GM18951 (cell line): ENCODE data around the gene CHAF1A.

Source experiments
- POLR2A ChIP-seq: IDR thresholded peaks from 4 replicates; pipeline ENCODE4 v1.6.1; 2011; ENCODE audit warnings: mild to moderate bottlenecking; ENCODE audit not compliant: insufficient read length, insufficient read depth; ENCODE audit errors: extremely low read depth
- in situ Hi-C: fragments of 300-500 bp; cut with MboI; formaldehyde crosslinking; loops from one replicate; pipeline ENCODE4 v1.12.0; 2022; ENCODE audit warnings: low sequenced_read_pairs, mixed read lengths, inconsistent platforms; ENCODE audit not compliant: unreplicated experiment

CHAF1A gene

GRCh38 chr19:4432918-4433506 is 30.6 kb downstream of the CHAF1A start:
- in situ Hi-C loops: no loop called here
- no peak for TF ChIP-seq POLR2A

- no peak for TF ChIP-seq POLR2A
- in situ Hi-C loops: no loop called here
Observed at GRCh38 chr19:4434391-4434790, 32.0 kb downstream of the CHAF1A start.

- no peak for TF ChIP-seq POLR2A
- in situ Hi-C loops: no loop called here
Observed at GRCh38 chr19:4436231-4436630, 33.8 kb downstream of the CHAF1A start.

GRCh38 chr19:4437103-4437502 is 34.7 kb downstream of the CHAF1A start:
- no peak for TF ChIP-seq POLR2A
- in situ Hi-C loops: no loop called here

DNA sequence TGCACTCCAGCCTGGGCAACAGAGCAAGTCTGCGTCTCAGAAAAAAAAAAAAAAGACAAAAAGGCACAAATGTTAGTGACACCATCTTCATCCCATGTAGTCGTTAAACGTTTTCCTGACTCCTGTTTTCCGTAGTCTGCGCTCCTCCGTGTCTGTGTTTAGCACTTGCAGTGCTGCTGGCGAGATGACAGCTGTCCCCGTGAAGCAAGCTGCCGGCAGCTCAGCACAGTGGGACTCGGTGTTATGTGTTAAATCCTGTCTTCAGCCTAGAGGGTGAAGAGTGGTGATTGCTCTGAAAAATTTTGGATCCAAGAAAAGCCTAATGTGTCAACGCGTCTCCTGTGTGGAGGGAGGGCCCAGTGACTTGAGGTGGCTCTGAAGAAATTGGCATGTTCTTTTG is 36.8 kb downstream of the CHAF1A start:
- TF ChIP-seq POLR2A: no peak

DNA sequence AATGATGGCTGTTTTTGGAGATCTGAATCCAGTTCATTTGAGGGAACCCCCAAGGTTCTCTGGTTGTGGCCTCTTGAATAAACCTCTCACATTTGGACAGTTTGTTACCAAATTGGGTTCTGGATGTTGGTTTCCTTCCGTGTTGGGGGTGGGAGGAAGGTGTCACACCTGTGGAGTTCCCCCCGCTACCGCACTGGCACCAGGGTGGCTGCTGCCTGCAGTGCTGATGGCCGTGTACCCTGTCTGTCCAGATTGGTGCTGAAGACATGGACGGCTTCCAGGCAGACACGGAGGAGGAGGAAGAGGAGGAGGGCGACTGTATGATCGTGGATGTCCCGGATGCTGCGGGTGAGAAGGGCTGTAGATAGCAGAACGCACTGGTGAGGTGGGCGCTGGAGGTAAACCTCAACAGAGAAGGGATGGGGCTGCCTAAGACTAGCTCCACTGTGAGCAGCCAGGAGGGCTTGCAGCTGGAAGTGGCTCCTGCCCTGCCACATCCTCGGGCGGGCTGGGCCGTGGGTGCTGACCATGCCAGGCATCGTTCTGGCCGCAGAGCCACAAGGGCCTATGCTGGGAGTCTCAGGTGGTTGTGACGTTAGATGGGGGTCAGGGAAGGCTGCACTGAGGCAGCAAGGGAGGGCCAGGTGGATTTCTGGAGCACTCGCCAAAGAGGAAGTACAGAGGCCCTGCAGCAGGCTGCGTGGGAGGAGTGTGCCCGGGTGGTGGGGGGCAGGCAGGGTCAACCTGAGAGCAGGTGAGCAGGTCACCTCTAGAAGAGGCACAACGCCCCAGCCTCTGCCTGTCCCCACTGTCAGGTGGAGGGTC is 39.8 kb downstream of the CHAF1A start:
- in situ Hi-C loops: no loop called here
- TF ChIP-seq POLR2A: no peak

More for the DNA sequence above, 36.8 kb downstream of the CHAF1A start:
- in situ Hi-C loops: no loop called here

- no peak for TF ChIP-seq POLR2A
- in situ Hi-C loops: no loop called here
Observed at GRCh38 chr19:4442819-4443146, 40.3 kb downstream of the CHAF1A start.

GRCh38 chr19:4443188-4443587 is 40.7 kb downstream of the CHAF1A start:
- no peak for TF ChIP-seq POLR2A
- in situ Hi-C loops: no loop called here

- no peak for TF ChIP-seq POLR2A
Observed at GRCh38 chr19:4443966-4444764, 41.7 kb downstream of the CHAF1A start.

GRCh38 chr19:4444765-4445741 is 42.6 kb downstream of the CHAF1A start:
- in situ Hi-C loops: no loop called here
- TF ChIP-seq POLR2A: no peak

More at GRCh38 chr19:4443966-4444764, 41.7 kb downstream of the CHAF1A start:
- in situ Hi-C loops: no loop called here

- no peak for TF ChIP-seq POLR2A
- in situ Hi-C loops: no loop called here
Observed at GRCh38 chr19:4445963-4446703, 43.7 kb downstream of the CHAF1A start.

- TF ChIP-seq POLR2A: no peak
- in situ Hi-C loops: no loop called here
Observed at GRCh38 chr19:4446704-4447200, 44.3 kb downstream of the CHAF1A start.
